Type B pancreatic cell (in vitro differentiated cells): ENCODE results near the gene KRTAP10-7. TPM values are rescaled to one million over a fixed set of nuclear protein-coding genes. Genes with fewer than 3 reads are reported as not detected.
"Not testable (repeated sequence)": the region's sequence is repeated elsewhere in the genome, so short reads cannot be mapped to it uniquely, and the experiment has no call there.

Source experiments
- DNase-seq: peaks from one replicate; pipeline ENCODE4 v3.0.0; 2021; ENCODE audit warnings: mixed read lengths; ENCODE audit not compliant: unreplicated experiment; ENCODE audit errors: extremely low spot score
- H3K27ac Mint-ChIP-seq: 2 replicates; pipeline ENCODE4 v1.8.0; 2021; ENCODE audit warnings: mild to moderate bottlenecking, mixed read lengths
- H3K27me3 Mint-ChIP-seq: 2 replicates; pipeline ENCODE4 v1.8.0; 2021; ENCODE audit warnings: mixed read lengths
- H3K36me3 Mint-ChIP-seq: 2 replicates; pipeline ENCODE4 v1.8.0; 2021; ENCODE audit warnings: mixed read lengths
- H3K4me1 Mint-ChIP-seq: one replicate; pipeline ENCODE4 v1.8.0; 2021; ENCODE audit warnings: mixed read lengths; ENCODE audit not compliant: unreplicated experiment
- H3K4me3 Mint-ChIP-seq: 2 replicates; pipeline ENCODE4 v1.8.0; 2021; ENCODE audit warnings: mild to moderate bottlenecking, mixed read lengths
- H3K9me3 Mint-ChIP-seq: 2 replicates; pipeline ENCODE4 v1.8.0; 2021; ENCODE audit warnings: mixed read lengths
- CTCF ChIP-seq: fragments of 200-600 bp; sonication (generic); conservative IDR thresholded peaks from 2 replicates; pipeline ENCODE4 v1.5.0; 2021; ENCODE audit warnings: antibody characterized with exemption, mild to moderate bottlenecking
- total RNA-seq: library from RNA; stranded (reverse); gene quantifications from 2 replicates; pipeline ENCODE4 v1.2.1, GENCODE V29; 2021; ENCODE audit warnings: low replicate concordance

Gene KRTAP10-7
- total RNA-seq, 1 donor from 2014 or later: not detected

GRCh38 chr21:44598061-44598460 lies 2.3 kb upstream of the KRTAP10-7 start:
- peaks cover 3% of the 10 kb centered on the region for H3K27me3 Mint-ChIP-seq

GRCh38 chr21:44599264-44600029 lies 950 bp upstream of the KRTAP10-7 start:
- peaks cover 13% of the 10 kb centered on the region for H3K9me3 Mint-ChIP-seq
- no peak for TF ChIP-seq CTCF
- DNase-seq: no peak
- no peak overlapping the region for H3K27ac Mint-ChIP-seq
- H3K36me3 Mint-ChIP-seq: no peaks in the 10 kb centered on the region
- H3K4me1 Mint-ChIP-seq: peaks cover 8% of the 10 kb centered on the region
- peaks cover under 1% of the 10 kb centered on the region for H3K27me3 Mint-ChIP-seq
- H3K4me3 Mint-ChIP-seq: no peak overlapping the region

More at GRCh38 chr21:44598061-44598460, 2.3 kb upstream of the KRTAP10-7 start:
- H3K4me1 Mint-ChIP-seq: peaks cover 12% of the 10 kb centered on the region
- H3K4me3 Mint-ChIP-seq: no peak overlapping the region
- H3K36me3 Mint-ChIP-seq: no peaks in the 10 kb centered on the region
- DNase-seq: no peak
- peaks cover 13% of the 10 kb centered on the region for H3K9me3 Mint-ChIP-seq
- TF ChIP-seq CTCF: no peak
- peak overlapping the region; percentile 36 for H3K27ac Mint-ChIP-seq

- not testable (repeated sequence) for H3K4me3 Mint-ChIP-seq, H3K27me3 Mint-ChIP-seq, H3K36me3 Mint-ChIP-seq, H3K4me1 Mint-ChIP-seq, DNase-seq, H3K27ac Mint-ChIP-seq
- peaks cover 13% of the 10 kb centered on the region for H3K9me3 Mint-ChIP-seq
Measured at GRCh38 chr21:44601091-44601490, 694 bp downstream of the KRTAP10-7 start.

GRCh38 chr21:44601596-44602462 lies 1.4 kb downstream of the KRTAP10-7 start:
- H3K27me3 Mint-ChIP-seq: peaks cover 8% of the 10 kb centered on the region
- no peaks in the 10 kb centered on the region for H3K36me3 Mint-ChIP-seq
- no peak for TF ChIP-seq CTCF
- no peak for DNase-seq
- peaks cover 13% of the 10 kb centered on the region for H3K9me3 Mint-ChIP-seq
- no peak overlapping the region for H3K4me3 Mint-ChIP-seq
- H3K4me1 Mint-ChIP-seq: peaks cover 4% of the 10 kb centered on the region
- H3K27ac Mint-ChIP-seq: no peak overlapping the region

- H3K36me3 Mint-ChIP-seq: no peaks in the 10 kb centered on the region
- peaks cover 13% of the 10 kb centered on the region for H3K9me3 Mint-ChIP-seq
- H3K27ac Mint-ChIP-seq: no peak overlapping the region
- H3K4me3 Mint-ChIP-seq: no peak overlapping the region
- peaks cover 8% of the 10 kb centered on the region for H3K27me3 Mint-ChIP-seq
- no peak for DNase-seq
- no peak for TF ChIP-seq CTCF
- peaks cover 4% of the 10 kb centered on the region for H3K4me1 Mint-ChIP-seq
Measured at GRCh38 chr21:44602463-44602850, 2.1 kb downstream of the KRTAP10-7 start.
